Neural progenitor cell (in vitro differentiated cells): Measurements from ENCODE around the gene STARD9. TPM values are rescaled to one million over a fixed set of nuclear protein-coding genes. Genes with fewer than 3 reads are reported as not detected.

Source experiments
- DNase-seq: peaks from one replicate; pipeline ENCODE4 v3.0.0-alpha.2; 2016; ENCODE audit warnings: low spot score
- H2AFZ ChIP-seq: fragments of 200-600 bp; sonication (generic); replicated peaks from 2 replicates; pipeline ENCODE4 v1.6.1; 2016; ENCODE audit warnings: antibody characterized with exemption
- H3F3A ChIP-seq: fragments of 200-600 bp; sonication (generic); 2 replicates; pipeline ENCODE4 v1.6.1; 2016; ENCODE audit warnings: antibody characterized with exemption, low read depth
- H3K27ac ChIP-seq: fragments of 200-600 bp; sonication (generic); 2 replicates; pipeline ENCODE4 v1.5.1; 2016; ENCODE audit warnings: mild to moderate bottlenecking
- H3K27me3 ChIP-seq: fragments of 200-600 bp; sonication (generic); 2 replicates; pipeline ENCODE4 v1.6.1; 2016; ENCODE audit warnings: mild to moderate bottlenecking, moderate library complexity
- H3K36me3 ChIP-seq: fragments of 200-600 bp; sonication (generic); 2 replicates; pipeline ENCODE4 v1.5.1; 2016
- H3K4me1 ChIP-seq: fragments of 200-600 bp; sonication (generic); 2 replicates; pipeline ENCODE4 v1.6.1; 2016; ENCODE audit warnings: mixed run types
- H3K4me2 ChIP-seq: fragments of 200-600 bp; sonication (generic); 2 replicates; pipeline ENCODE4 v1.6.1; 2016
- H3K4me3 ChIP-seq: fragments of 200-600 bp; sonication (generic); 2 replicates; pipeline ENCODE4 v1.5.1; 2016
- H3K79me2 ChIP-seq: fragments of 200-600 bp; sonication (generic); 2 replicates; pipeline ENCODE4 v1.6.1; 2016; ENCODE audit warnings: low read depth
- H3K9ac ChIP-seq: fragments of 200-600 bp; sonication (generic); 2 replicates; pipeline ENCODE4 v1.6.1; 2016
- H3K9me3 ChIP-seq: fragments of 200-600 bp; sonication (generic); 2 replicates; pipeline ENCODE4 v1.5.1; 2016; ENCODE audit warnings: low read depth
- H4K20me1 ChIP-seq: fragments of 200-600 bp; sonication (generic); 2 replicates; pipeline ENCODE4 v1.6.1; 2016; ENCODE audit warnings: low read depth
- H3K27ac Mint-ChIP-seq: 3 replicates; pipeline ENCODE4 v1.8.0; 2021; ENCODE audit warnings: mixed read lengths
- H3K27me3 Mint-ChIP-seq: 2 replicates; pipeline ENCODE4 v1.8.0; 2022; ENCODE audit warnings: low read depth, mild to moderate bottlenecking, inconsistent platforms, moderate library complexity, mixed read lengths; ENCODE audit not compliant: insufficient read depth
- H3K36me3 Mint-ChIP-seq: 3 replicates; pipeline ENCODE4 v1.8.0; 2021; ENCODE audit warnings: mixed read lengths
- H3K4me1 Mint-ChIP-seq: 3 replicates; pipeline ENCODE4 v1.8.0; 2021; ENCODE audit warnings: mixed read lengths
- H3K4me3 Mint-ChIP-seq: 3 replicates; pipeline ENCODE4 v1.8.0; 2021; ENCODE audit warnings: mild to moderate bottlenecking, moderate library complexity, mixed read lengths
- H3K9me3 Mint-ChIP-seq: 3 replicates; pipeline ENCODE4 v1.8.0; 2020; ENCODE audit warnings: mixed read lengths
- EZH2 ChIP-seq: fragments of 200-600 bp; sonication (generic); IDR thresholded peaks from 2 replicates; pipeline ENCODE4 v1.6.1; 2017; ENCODE audit warnings: antibody characterized with exemption, mild to moderate bottlenecking, moderate library complexity
- EZH2phosphoT487 ChIP-seq: fragments of 200-600 bp; sonication (generic); IDR thresholded peaks from 2 replicates; pipeline ENCODE4 v1.6.1; 2017; ENCODE audit warnings: antibody characterized with exemption
- total RNA-seq: library from RNA; depleted of rRNA; stranded (reverse); fragments of >200 nt; gene quantifications from 2 replicates; pipeline ENCODE4 v1.2.3, GENCODE V29; 2015; ENCODE audit warnings: low replicate concordance
- TF ChIP-seq, protein P1 (sequence below): fragments of 200-600 bp; sonication (generic); IDR thresholded peaks from 2 replicates; pipeline ENCODE4 v1.5.1; 2017; ENCODE audit warnings: antibody characterized with exemption, mild to moderate bottlenecking

STARD9 gene
- total RNA-seq, 1 donor from 2014 or later, result 11.9 TPM

DNA sequence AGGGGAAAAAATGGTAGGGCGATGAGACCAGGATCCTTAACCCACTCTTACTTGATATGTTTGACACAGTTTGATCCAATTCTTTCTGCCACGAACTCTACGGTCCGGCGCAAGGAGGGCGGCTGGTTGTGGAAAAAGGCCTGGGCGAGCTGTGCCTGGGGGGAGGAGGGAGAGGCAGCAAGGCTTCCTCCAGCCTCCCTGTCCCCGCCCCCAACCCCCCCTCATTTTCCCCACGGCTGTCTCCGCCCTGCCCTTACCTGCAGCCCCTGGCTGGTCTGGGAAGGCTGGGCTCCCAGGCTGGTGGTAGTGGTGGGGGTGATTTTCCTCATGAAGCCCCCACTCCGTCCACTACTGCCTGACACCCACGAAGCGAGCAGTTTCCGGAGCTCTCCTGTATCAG is 153.6 kb downstream of the STARD9 start:
- Mint-ChIP-seq H3K4me3 (no peak overlapping the region), H3K36me3 (peaks cover 36% of the 10 kb centered on the region), H3K27me3 (peaks cover 8% of the 10 kb centered on the region), H3K9me3 (no peaks in the 10 kb centered on the region), H3K4me1 (peaks cover 2% of the 10 kb centered on the region), H3K27ac (no peak overlapping the region)
- no peak for DNase-seq
- Histone ChIP-seq H3F3A (peaks cover 3% of the 10 kb centered on the region), H3K79me2 (no peaks in the 10 kb centered on the region), H3K36me3 (no peaks in the 10 kb centered on the region), H3K27me3 (no peaks in the 10 kb centered on the region), H3K9me3 (no peaks in the 10 kb centered on the region), H4K20me1 (peaks cover 8% of the 10 kb centered on the region), H3K4me3 (no peak overlapping the region), H3K4me1 (no peaks in the 10 kb centered on the region), H3K27ac (no peak overlapping the region), H3K4me2 (no peak overlapping the region), H3K9ac (no peak overlapping the region), H2AFZ (no peak overlapping the region)
- no peak for TF ChIP-seq EZH2
- TF ChIP-seq EZH2phosphoT487, result no peak
- TF ChIP-seq, protein P1, sequence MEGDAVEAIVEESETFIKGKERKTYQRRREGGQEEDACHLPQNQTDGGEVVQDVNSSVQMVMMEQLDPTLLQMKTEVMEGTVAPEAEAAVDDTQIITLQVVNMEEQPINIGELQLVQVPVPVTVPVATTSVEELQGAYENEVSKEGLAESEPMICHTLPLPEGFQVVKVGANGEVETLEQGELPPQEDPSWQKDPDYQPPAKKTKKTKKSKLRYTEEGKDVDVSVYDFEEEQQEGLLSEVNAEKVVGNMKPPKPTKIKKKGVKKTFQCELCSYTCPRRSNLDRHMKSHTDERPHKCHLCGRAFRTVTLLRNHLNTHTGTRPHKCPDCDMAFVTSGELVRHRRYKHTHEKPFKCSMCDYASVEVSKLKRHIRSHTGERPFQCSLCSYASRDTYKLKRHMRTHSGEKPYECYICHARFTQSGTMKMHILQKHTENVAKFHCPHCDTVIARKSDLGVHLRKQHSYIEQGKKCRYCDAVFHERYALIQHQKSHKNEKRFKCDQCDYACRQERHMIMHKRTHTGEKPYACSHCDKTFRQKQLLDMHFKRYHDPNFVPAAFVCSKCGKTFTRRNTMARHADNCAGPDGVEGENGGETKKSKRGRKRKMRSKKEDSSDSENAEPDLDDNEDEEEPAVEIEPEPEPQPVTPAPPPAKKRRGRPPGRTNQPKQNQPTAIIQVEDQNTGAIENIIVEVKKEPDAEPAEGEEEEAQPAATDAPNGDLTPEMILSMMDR, result no peak

- no peak for DNase-seq
- Mint-ChIP-seq H3K4me1 (peaks cover 4% of the 10 kb centered on the region), H3K4me3 (no peak overlapping the region), H3K9me3 (no peaks in the 10 kb centered on the region), H3K27me3 (peaks cover 12% of the 10 kb centered on the region), H3K27ac (no peak overlapping the region), H3K36me3 (peaks cover 40% of the 10 kb centered on the region)
- Histone ChIP-seq H3K27me3 (no peaks in the 10 kb centered on the region), H3K9me3 (no peaks in the 10 kb centered on the region), H3K9ac (no peak overlapping the region), H4K20me1 (peaks cover 8% of the 10 kb centered on the region), H3K36me3 (no peaks in the 10 kb centered on the region), H3K4me1 (no peaks in the 10 kb centered on the region), H3K79me2 (no peaks in the 10 kb centered on the region), H3K4me2 (no peak overlapping the region), H3K4me3 (no peak overlapping the region), H3K27ac (no peak overlapping the region), H2AFZ (no peak overlapping the region), H3F3A (peaks cover 3% of the 10 kb centered on the region)
- no peak for TF ChIP-seq EZH2
- TF ChIP-seq EZH2phosphoT487, result no peak
- TF ChIP-seq, protein P1, result no peak
Measured at GRCh38 chr15:42729409-42729808, 154.0 kb downstream of the STARD9 start.

- peaks cover 34% of the 10 kb centered on the region for H3K36me3 Mint-ChIP-seq
- Histone ChIP-seq H3F3A (peaks cover 3% of the 10 kb centered on the region), H3K4me1 (no peaks in the 10 kb centered on the region), H3K4me2 (no peak overlapping the region), H2AFZ (no peak overlapping the region), H3K27me3 (no peaks in the 10 kb centered on the region), H3K36me3 (peaks cover 3% of the 10 kb centered on the region), H3K4me3 (no peak overlapping the region), H3K27ac (no peak overlapping the region), H3K9ac (no peak overlapping the region), H3K9me3 (no peaks in the 10 kb centered on the region), H4K20me1 (peaks cover 13% of the 10 kb centered on the region), H3K79me2 (no peaks in the 10 kb centered on the region)
- H3K4me1 Mint-ChIP-seq, result peaks cover 4% of the 10 kb centered on the region
- H3K27me3 Mint-ChIP-seq, result peaks cover 10% of the 10 kb centered on the region
- no peak overlapping the region for H3K4me3 Mint-ChIP-seq
- no peak overlapping the region for H3K27ac Mint-ChIP-seq
- no peak for DNase-seq
- H3K9me3 Mint-ChIP-seq, result no peaks in the 10 kb centered on the region
- TF ChIP-seq, protein P1, result no peak
- no peak for TF ChIP-seq EZH2phosphoT487
- TF ChIP-seq EZH2, result no peak
Measured at GRCh38 chr15:42730135-42730534, 154.7 kb downstream of the STARD9 start.
